K562 (cell line): Measurements from ENCODE around the gene SNAPC5. TPM values are rescaled to one million over a fixed set of nuclear protein-coding genes. Genes with fewer than 3 reads are reported as not detected.

Experiments
- ATAC-seq: fragments of 200-7000 bp; cut with Tn5 transposase; 3 replicates; pipeline ENCODE4 v1.9.1; 2020; ENCODE audit warnings: moderate library complexity
- BruUV-seq: library from RNA; stranded (reverse); fragments of 400-500 nt; replicated peaks from 2 replicates; lab custom pipeline; 2021; lab: Mats Ljungman, UMichigan
- CTCF ChIA-PET: fragments of 300-600 bp; formaldehyde crosslinking; extraction: SDS; loops from one replicate; lab custom pipeline; 2021; ENCODE audit warnings: low intra/inter-chr PET ratio; lab: Yijun Ruan, JAX
- POLR2A ChIA-PET: fragments of 300-600, 350-650 bp; sonication (Branson Sonifier 250); formaldehyde crosslinking; extraction: SDS; loops from one replicate; lab custom pipeline; 2021; ENCODE audit warnings: antibody characterized with exemption, inconsistent platforms; lab: Yijun Ruan, JAX
- DNase-seq, 4 experiments: peaks; one replicate each; pipeline versions ENCODE4 v3.0.0 to v3.0.0-alpha.2; 2011 to 2018; ENCODE audit warnings: low spot score in 3 of 4, mixed read lengths in 3 of 4; ENCODE audit errors: extremely low read depth in 1 of 4
- FAIRE-seq: peaks from 2 replicates; lab custom pipeline; 2011; peaks lifted over from hg19 to GRCh38; lab: Jason Lieb, UNC
- H2AFZ ChIP-seq: 2 replicates; pipeline ENCODE4 v1.6.0; 2011; ENCODE audit warnings: low read depth, low read length, control low read depth, inconsistent platforms
- H3K27ac ChIP-seq: fragments of 200-600 bp; 3 replicates; pipeline ENCODE4 v1.8.0; 2011; ENCODE audit warnings: low read depth, mild to moderate bottlenecking, control low read depth, inconsistent platforms, low read length, moderate library complexity, mixed read lengths; ENCODE audit errors: extremely low read depth
- H3K27me3 ChIP-seq, 2 experiments: fragments of 300-600 bp in 1 of 2; 2 replicates in 1 of 2; 3 replicates in 1 of 2; pipeline versions ENCODE4 v1.6.0 to v1.8.0; 2011; ENCODE audit warnings: inconsistent platforms in 2 of 2, low read length in 2 of 2, mild to moderate bottlenecking in 1 of 2, mixed read lengths in 1 of 2, moderate library complexity in 1 of 2; ENCODE audit not compliant: control insufficient read depth in 2 of 2, insufficient read depth in 2 of 2
- H3K36me3 ChIP-seq: fragments of 300-600 bp; 3 replicates; pipeline ENCODE4 v1.8.0; 2011; ENCODE audit warnings: mild to moderate bottlenecking, low read length, inconsistent platforms; ENCODE audit not compliant: control insufficient read depth, insufficient read depth
- H3K4me1 ChIP-seq, 2 experiments: fragments of 200-600 bp in 1 of 2; replicated peaks in 1 of 2; 2 replicates in 1 of 2; 3 replicates in 1 of 2; pipeline versions ENCODE4 v1.5.1 to v1.8.0; 2011; ENCODE audit warnings: inconsistent platforms in 2 of 2, low read length in 2 of 2, mild to moderate bottlenecking in 1 of 2, mixed read lengths in 1 of 2, moderate library complexity in 1 of 2; ENCODE audit not compliant: control insufficient read depth in 2 of 2, insufficient read depth in 2 of 2
- H3K4me2 ChIP-seq: 2 replicates; pipeline ENCODE4 v1.6.1; 2011; ENCODE audit warnings: low read length, control low read depth, inconsistent platforms, mixed read lengths; ENCODE audit not compliant: insufficient read depth
- H3K4me3 ChIP-seq: fragments of 200-600 bp; sonication (generic), shearing (Covaris generic); 2 replicates; pipeline ENCODE4 v1.5.1; 2016; ENCODE audit warnings: control low read depth, inconsistent platforms
- H3K79me2 ChIP-seq: fragments of 200-600 bp; 3 replicates; pipeline ENCODE4 v1.8.0; 2011; ENCODE audit warnings: low read length, inconsistent platforms; ENCODE audit not compliant: control insufficient read depth, insufficient read depth
- H3K9ac ChIP-seq, 2 experiments: 2 replicates each; pipeline versions ENCODE4 v1.6.0 to v1.6.1; 2011; ENCODE audit warnings: low read depth in 2 of 2, low read length in 2 of 2, control low read depth in 1 of 2, inconsistent platforms in 1 of 2, mild to moderate bottlenecking in 1 of 2, mixed read lengths in 1 of 2; ENCODE audit not compliant: insufficient read depth in 1 of 2
- H3K9me1 ChIP-seq: one replicate; pipeline ENCODE4 v1.6.0; 2011; ENCODE audit warnings: inconsistent platforms, mild to moderate bottlenecking, low read length, moderate library complexity; ENCODE audit not compliant: control insufficient read depth, insufficient read depth
- H3K9me3 ChIP-seq: replicated peaks from 2 replicates; pipeline ENCODE4 v1.5.1; 2011; ENCODE audit warnings: low read depth, low read length, inconsistent platforms; ENCODE audit not compliant: control insufficient read depth, insufficient read depth
- H4K20me1 ChIP-seq: replicated peaks from 2 replicates; pipeline ENCODE4 v1.6.1; 2011; ENCODE audit warnings: low read length, inconsistent platforms, mixed read lengths; ENCODE audit not compliant: control insufficient read depth, insufficient read depth
- BHLHE40 ChIP-seq: IDR thresholded peaks from 2 replicates; pipeline ENCODE4 v1.6.1; 2011; ENCODE audit warnings: low read length, improper control_type of control experiment
- DPF2 ChIP-seq: fragments of 450-650 bp; IDR thresholded peaks from 2 replicates; pipeline ENCODE4 v1.6.1; 2016
- POLR2B ChIP-seq: fragments of 450-650 bp; IDR thresholded peaks from 2 replicates; pipeline ENCODE4 v1.6.1; 2018; ENCODE audit warnings: low read depth; ENCODE audit not compliant: partially characterized antibody
- RBM25 ChIP-seq: fragments of 200-400 bp; formaldehyde crosslinking; IDR thresholded peaks from 2 replicates; pipeline ENCODE4 v1.6.1; 2018; ENCODE audit warnings: low read length, low read depth, moderate library complexity; ENCODE audit not compliant: severe bottlenecking
- SMAD1 ChIP-seq: fragments of 150-350 bp; IDR thresholded peaks from 2 replicates; pipeline ENCODE4 v1.6.1; 2014; ENCODE audit warnings: low read length, low read depth; ENCODE audit not compliant: partially characterized antibody
- SREBF1 ChIP-seq: fragments of 150-350 bp; IDR thresholded peaks from 2 replicates; pipeline ENCODE4 v1.6.1; 2014; ENCODE audit warnings: antibody characterized with exemption, low read depth, low read length, borderline replicate concordance
- TGIF2 ChIP-seq: sonication (generic); formaldehyde crosslinking; IDR thresholded peaks from 2 replicates; pipeline ENCODE4 v1.8.1; 2022; ENCODE audit warnings: mild to moderate bottlenecking, missing genetic modification reagents, moderate library complexity
- ZNF134 ChIP-seq: fragments of 250-450 bp; sonication (Bioruptor Pico); conservative IDR thresholded peaks from 2 replicates; pipeline ENCODE4 v1.4.0; 2020
- WGBS: fragments of 100-300 bp; shearing (Covaris generic); methylation state at CpG from one replicate; pipeline ENCODE4 v1.1.6; 2016; ENCODE audit warnings: low coverage, mixed read lengths; ENCODE audit not compliant: insufficient coverage; ENCODE audit errors: missing lambda C conversion rate; 5-methylcytosine and 5-hydroxymethylcytosine counted together
- in situ Hi-C: fragments of 300-500 bp; cut with MboI; formaldehyde crosslinking; loops from 4 replicates; pipeline ENCODE4 v1.15.0; 2018; ENCODE audit warnings: inconsistent platforms, mixed read lengths
- intact Hi-C: fragments of 100-400 bp; cut with micrococcal nuclease; formaldehyde crosslinking; loops from 2 replicates; pipeline ENCODE4 v1.14.2; 2022
- polyA plus RNA-seq, 8 experiments: library from polyadenylated mRNA; depleted of rRNA in 4 of 8; stranded (reverse) in 5 of 8; unstranded in 3 of 8; fragments of >200 nt; fragmentation: Nextera tagmentation in 2 of 8; fragmentation: Illumina TruSeq in 1 of 8; extraction: Ambion mirVana in 2 of 8; extraction: Trizol in 1 of 8; gene quantifications; 2 replicates each; pipeline versions ENCODE4 v1.2.1 to v1.2.3, GENCODE V29; 2011 to 2014; ENCODE audit warnings: inconsistent platforms in 1 of 8, missing spikeins in 1 of 8
- total RNA-seq, 7 experiments: library from RNA; depleted of rRNA in 6 of 7; stranded (reverse); fragments of >200 nt in 6 of 7; fragmentation: Illumina TruSeq in 2 of 7; extraction: Trizol in 2 of 7; gene quantifications; 2 replicates each; pipeline versions ENCODE4 v1.2.1 to v1.2.3, GENCODE V29; 2011 to 2021; ENCODE audit warnings: low replicate concordance in 1 of 7
- TF ChIP-seq, protein P1 (sequence below): fragments of 450-650 bp; formaldehyde crosslinking; IDR thresholded peaks from 2 replicates; pipeline ENCODE4 v1.4.0; 2020; ENCODE audit warnings: mild to moderate bottlenecking, moderate library complexity
- TF ChIP-seq, protein P2 (sequence below): fragments of 450-650 bp; IDR thresholded peaks from one replicate; pipeline ENCODE4 v1.6.1; 2018; ENCODE audit warnings: mild to moderate bottlenecking, moderate library complexity; ENCODE audit not compliant: partially characterized antibody
- TF ChIP-seq, protein P3 (sequence below), 2 experiments: fragments of 450-650 bp; IDR thresholded peaks; 2 replicates each; pipeline ENCODE4 v1.6.1; 2018; ENCODE audit warnings: mild to moderate bottlenecking in 2 of 2, low read depth in 1 of 2; ENCODE audit not compliant: partially characterized antibody in 2 of 2
- TF ChIP-seq, protein P4 (sequence below): fragments of 200-800 bp; sonication (Bioruptor generic); IDR thresholded peaks from 2 replicates; pipeline ENCODE4 v1.6.1; 2017; ENCODE audit warnings: missing genetic modification characterization, missing compliant biosample characterization

Gene SNAPC5
- total and polyA plus RNA-seq, 9 of the 15 experiments (the other 6 are each of a cell fraction or from before 2014, with no cell fraction given): 52.8 to 155 (median 96.5) TPM

DNA sequence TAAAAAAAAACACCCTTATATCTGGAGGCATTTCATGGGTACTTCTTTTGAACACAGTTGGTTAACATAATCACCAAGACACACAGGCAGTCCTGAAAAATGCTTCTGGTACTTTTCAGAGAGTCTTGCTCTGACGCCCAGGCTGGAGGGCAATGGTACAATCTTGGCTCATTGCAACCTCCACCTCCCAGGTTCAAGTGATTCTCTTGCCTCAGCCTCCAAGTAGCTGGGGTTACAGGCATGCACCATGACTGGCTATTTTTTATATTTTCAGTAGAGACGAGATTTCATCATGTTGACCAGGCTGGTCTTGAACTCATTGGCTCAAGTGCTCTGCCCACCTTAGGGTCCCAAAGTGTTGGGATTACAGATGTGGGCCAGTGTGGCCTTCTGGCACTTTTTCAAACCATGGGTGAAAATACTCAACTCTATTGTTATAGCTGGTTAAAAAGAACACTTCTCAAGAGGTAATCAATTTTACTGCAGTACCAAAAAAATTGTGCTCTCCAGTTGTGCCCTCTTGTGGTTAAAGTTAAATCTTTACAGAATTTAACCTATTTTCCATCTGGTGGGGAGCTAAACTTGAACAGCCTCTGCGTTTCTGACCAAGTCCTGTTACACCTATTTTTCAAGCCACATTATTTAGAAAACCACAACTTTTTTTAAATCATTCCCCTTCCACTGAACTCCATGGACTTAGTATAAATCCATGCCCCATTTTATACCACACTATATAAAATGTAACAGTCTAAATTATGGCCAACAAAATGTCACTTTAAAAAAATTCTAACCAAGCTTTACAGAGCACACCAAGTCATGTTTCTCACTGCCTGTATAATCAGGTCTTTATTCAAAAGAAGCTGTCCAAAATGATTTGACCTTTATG, 1.2 kb upstream of the SNAPC5 start:
- no peaks in the 10 kb centered on the region for H3K27me3 ChIP-seq
- no peak overlapping the region for H3K4me3 ChIP-seq
- H3K9ac ChIP-seq: no peak overlapping the region
- intact Hi-C loops: loop anchor here (5.0 to 10.0 kb wide), 2 partner anchors 206 to 356 kb away; partner anchors contain the start of gene DIS3L
- peaks cover 75% of the 10 kb centered on the region for H3K79me2 ChIP-seq
- H2AFZ ChIP-seq: no peak overlapping the region
- peak overlapping the region; percentile 93 for H3K27ac ChIP-seq
- DNase-seq (peak in 1 of 4 experiments; percentile 40), ATAC-seq (peak; percentile 22), FAIRE-seq (no peak)
- H4K20me1 ChIP-seq: peaks cover 33% of the 10 kb centered on the region
- ChIA-PET POLR2A (interaction anchor here (0.6 to 1.7 kb wide), 11 partner anchors 9 to 362 kb away, joined by 3 to 8 read pairs (median 3); partner anchors contain the start of gene TIPIN), CTCF (interaction anchor here (1.0 to 1.5 kb wide), 2 partner anchors 175 to 247 kb away, joined by 4 read pairs; no protein-coding TSS in a partner anchor)
- in situ Hi-C loops: no loop called here
- H3K9me1 ChIP-seq: no peaks in the 10 kb centered on the region
- H3K36me3 ChIP-seq: peaks cover 90% of the 10 kb centered on the region
- H3K4me2 ChIP-seq: no peak overlapping the region
- no TSS peak for BruUV-seq
- H3K4me1 ChIP-seq: peaks cover 5 to 13% of the 10 kb centered on the region in 2 experiments
- WGBS: 55% methylated on average over 3 of the region's 3 CpGs
- H3K9me3 ChIP-seq: no peaks in the 10 kb centered on the region
- TF ChIP-seq POLR2B: peak; percentile 60
- TF ChIP-seq, protein P1, sequence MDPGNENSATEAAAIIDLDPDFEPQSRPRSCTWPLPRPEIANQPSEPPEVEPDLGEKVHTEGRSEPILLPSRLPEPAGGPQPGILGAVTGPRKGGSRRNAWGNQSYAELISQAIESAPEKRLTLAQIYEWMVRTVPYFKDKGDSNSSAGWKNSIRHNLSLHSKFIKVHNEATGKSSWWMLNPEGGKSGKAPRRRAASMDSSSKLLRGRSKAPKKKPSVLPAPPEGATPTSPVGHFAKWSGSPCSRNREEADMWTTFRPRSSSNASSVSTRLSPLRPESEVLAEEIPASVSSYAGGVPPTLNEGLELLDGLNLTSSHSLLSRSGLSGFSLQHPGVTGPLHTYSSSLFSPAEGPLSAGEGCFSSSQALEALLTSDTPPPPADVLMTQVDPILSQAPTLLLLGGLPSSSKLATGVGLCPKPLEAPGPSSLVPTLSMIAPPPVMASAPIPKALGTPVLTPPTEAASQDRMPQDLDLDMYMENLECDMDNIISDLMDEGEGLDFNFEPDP: no peak
- no peak for TF ChIP-seq ZNF134 (CRISPR knock-in tag)
- TF ChIP-seq DPF2: no peak
- TF ChIP-seq BHLHE40: no peak
- TF ChIP-seq SREBF1: no peak
- TF ChIP-seq, protein P2, sequence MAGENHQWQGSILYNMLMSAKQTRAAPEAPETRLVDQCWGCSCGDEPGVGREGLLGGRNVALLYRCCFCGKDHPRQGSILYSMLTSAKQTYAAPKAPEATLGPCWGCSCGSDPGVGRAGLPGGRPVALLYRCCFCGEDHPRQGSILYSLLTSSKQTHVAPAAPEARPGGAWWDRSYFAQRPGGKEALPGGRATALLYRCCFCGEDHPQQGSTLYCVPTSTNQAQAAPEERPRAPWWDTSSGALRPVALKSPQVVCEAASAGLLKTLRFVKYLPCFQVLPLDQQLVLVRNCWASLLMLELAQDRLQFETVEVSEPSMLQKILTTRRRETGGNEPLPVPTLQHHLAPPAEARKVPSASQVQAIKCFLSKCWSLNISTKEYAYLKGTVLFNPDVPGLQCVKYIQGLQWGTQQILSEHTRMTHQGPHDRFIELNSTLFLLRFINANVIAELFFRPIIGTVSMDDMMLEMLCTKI: no peak
- TF ChIP-seq, protein P3, sequence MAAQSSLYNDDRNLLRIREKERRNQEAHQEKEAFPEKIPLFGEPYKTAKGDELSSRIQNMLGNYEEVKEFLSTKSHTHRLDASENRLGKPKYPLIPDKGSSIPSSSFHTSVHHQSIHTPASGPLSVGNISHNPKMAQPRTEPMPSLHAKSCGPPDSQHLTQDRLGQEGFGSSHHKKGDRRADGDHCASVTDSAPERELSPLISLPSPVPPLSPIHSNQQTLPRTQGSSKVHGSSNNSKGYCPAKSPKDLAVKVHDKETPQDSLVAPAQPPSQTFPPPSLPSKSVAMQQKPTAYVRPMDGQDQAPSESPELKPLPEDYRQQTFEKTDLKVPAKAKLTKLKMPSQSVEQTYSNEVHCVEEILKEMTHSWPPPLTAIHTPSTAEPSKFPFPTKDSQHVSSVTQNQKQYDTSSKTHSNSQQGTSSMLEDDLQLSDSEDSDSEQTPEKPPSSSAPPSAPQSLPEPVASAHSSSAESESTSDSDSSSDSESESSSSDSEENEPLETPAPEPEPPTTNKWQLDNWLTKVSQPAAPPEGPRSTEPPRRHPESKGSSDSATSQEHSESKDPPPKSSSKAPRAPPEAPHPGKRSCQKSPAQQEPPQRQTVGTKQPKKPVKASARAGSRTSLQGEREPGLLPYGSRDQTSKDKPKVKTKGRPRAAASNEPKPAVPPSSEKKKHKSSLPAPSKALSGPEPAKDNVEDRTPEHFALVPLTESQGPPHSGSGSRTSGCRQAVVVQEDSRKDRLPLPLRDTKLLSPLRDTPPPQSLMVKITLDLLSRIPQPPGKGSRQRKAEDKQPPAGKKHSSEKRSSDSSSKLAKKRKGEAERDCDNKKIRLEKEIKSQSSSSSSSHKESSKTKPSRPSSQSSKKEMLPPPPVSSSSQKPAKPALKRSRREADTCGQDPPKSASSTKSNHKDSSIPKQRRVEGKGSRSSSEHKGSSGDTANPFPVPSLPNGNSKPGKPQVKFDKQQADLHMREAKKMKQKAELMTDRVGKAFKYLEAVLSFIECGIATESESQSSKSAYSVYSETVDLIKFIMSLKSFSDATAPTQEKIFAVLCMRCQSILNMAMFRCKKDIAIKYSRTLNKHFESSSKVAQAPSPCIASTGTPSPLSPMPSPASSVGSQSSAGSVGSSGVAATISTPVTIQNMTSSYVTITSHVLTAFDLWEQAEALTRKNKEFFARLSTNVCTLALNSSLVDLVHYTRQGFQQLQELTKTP (IDR thresholded peaks at IDR 0.05; ENCODE audit: low read depth in 1 of 2, partially characterized antibody in 2 of 2): no peak
- TF ChIP-seq RBM25: no peak
- TF ChIP-seq, protein P4, sequence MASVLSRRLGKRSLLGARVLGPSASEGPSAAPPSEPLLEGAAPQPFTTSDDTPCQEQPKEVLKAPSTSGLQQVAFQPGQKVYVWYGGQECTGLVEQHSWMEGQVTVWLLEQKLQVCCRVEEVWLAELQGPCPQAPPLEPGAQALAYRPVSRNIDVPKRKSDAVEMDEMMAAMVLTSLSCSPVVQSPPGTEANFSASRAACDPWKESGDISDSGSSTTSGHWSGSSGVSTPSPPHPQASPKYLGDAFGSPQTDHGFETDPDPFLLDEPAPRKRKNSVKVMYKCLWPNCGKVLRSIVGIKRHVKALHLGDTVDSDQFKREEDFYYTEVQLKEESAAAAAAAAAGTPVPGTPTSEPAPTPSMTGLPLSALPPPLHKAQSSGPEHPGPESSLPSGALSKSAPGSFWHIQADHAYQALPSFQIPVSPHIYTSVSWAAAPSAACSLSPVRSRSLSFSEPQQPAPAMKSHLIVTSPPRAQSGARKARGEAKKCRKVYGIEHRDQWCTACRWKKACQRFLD: no peak
- TF ChIP-seq TGIF2: no peak
- TF ChIP-seq SMAD1: peak; percentile 39
